Right cardiac atrium (tissue), 5 donors: ENCODE measurements around the gene TNFAIP8. TPM values are rescaled to one million over a fixed set of nuclear protein-coding genes. Genes with fewer than 3 reads are reported as not detected.

Experiments used
- ATAC-seq, 2 donors: fragments of 200-7000 bp; cut with Tn5 transposase; one replicate each; pipeline versions ENCODE4 v1.8.0 to v1.9.1; 2020; ENCODE audit warnings: moderate library complexity in 2 of 2, mild to moderate bottlenecking in 1 of 2
- DNase-seq, 3 donors: peaks; one replicate each; pipeline ENCODE4 v3.0.0-alpha.2; 2020
- H3K27ac ChIP-seq: one replicate; pipeline ENCODE4 v1.5.1; 2013; ENCODE audit warnings: mild to moderate bottlenecking, low read length, control low read depth, moderate library complexity
- H3K27me3 ChIP-seq: one replicate; pipeline ENCODE4 v1.6.1; 2013; ENCODE audit not compliant: control insufficient read depth, insufficient read depth
- H3K4me1 ChIP-seq: one replicate; pipeline ENCODE4 v1.6.1; 2013; ENCODE audit warnings: low read length; ENCODE audit not compliant: control insufficient read depth, insufficient read depth
- H3K4me3 ChIP-seq: one replicate; pipeline ENCODE4 v1.5.1; 2013; ENCODE audit warnings: low read length, control low read depth
- H3K9me3 ChIP-seq: one replicate; pipeline ENCODE4 v1.6.1; 2013; ENCODE audit warnings: low read length; ENCODE audit not compliant: control insufficient read depth
- WGBS: extraction: QIAGEN DNeasy Blood & Tissue Kit; methylation state at CpG from one replicate; pipeline ENCODE4 v1.1.7; 2013; 5-methylcytosine and 5-hydroxymethylcytosine counted together
- intact Hi-C, 4 donors: fragments of 100-400 bp; cut with DNase I; formaldehyde crosslinking; loops; one replicate each; pipeline versions ENCODE4 v1.11.0 to v1.14.0; 2022 to 2023
- polyA plus RNA-seq: library from polyadenylated mRNA; stranded (reverse); fragments of 200-250 nt; gene quantifications from one replicate; pipeline ENCODE4 v1.2.3, GENCODE V29; 2013
- total RNA-seq, 4 donors: library from RNA; stranded (reverse); fragmentation: NEBNext Ultra II Directional; extraction: Animal tissue kit (Norgen Biotek cat#: 25700); gene quantifications; one replicate each; pipeline ENCODE4 v1.2.1, GENCODE V29; 2021
- donor health status: healthy with polysubstance abuse.
- donor health status: DM: no; HTN: yes; CAD: no.
- donor health status: DM: no; HTN: no; CAD: no.
- donor health status: DM: no; HTN: yes; CAD: no; lungs with severe emphysema.
- donor health status: DM: yes; HTN: yes; CAD: no.

Gene TNFAIP8
- total and polyA plus RNA-seq, 5 donors = 2.7 to 5.9 (median 4.4) TPM

DNA sequence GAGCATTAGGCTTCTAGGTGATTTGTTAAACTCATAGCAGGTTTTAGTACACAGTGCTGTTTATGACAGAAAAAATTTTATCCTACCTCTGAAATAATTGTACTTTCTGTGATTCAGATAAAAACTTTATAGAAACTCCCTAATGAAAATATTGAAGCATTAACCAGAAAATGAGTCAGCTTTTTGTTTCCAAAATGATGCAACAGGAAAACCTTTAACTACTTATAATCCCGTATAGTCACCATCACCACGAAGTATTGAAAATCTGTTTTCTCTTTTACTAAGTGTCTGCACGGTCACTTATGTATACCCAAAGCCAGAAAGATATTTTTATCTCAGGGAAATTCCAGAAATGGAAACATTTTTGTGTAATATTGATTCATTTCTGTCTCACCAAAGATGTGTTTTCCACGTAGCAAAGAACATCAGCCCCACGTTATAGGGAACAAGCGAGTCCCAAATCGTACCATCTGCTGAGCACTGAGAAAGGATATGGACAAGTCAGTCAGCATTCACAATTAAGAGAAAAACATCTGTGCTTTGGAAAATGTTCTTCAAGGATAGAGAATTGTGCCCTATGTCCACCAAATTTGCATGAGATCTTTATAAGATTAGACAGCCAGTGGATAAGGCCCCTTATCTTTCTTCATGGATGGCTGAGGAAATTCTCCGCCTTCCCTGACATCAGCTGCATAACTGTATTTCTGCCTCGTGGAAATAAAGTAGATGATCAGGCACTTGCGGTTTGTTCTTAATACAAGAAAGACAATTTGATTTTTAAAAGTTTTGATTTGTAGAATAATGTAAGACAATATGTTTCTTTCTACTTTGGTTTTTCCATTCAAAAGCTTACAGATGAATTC lies 41.9 kb downstream of the TNFAIP8 start:
- ATAC-seq = no peak
- H3K27me3 ChIP-seq = no peaks in the 10 kb centered on the region
- no peak overlapping the region for H3K27ac ChIP-seq
- no peak for DNase-seq
- no peaks in the 10 kb centered on the region for H3K9me3 ChIP-seq
- 53% methylated on average over 10 of the region's 10 CpGs for WGBS
- H3K4me3 ChIP-seq = peak overlapping the region; percentile 13
- no peaks in the 10 kb centered on the region for H3K4me1 ChIP-seq
- intact Hi-C loops = no loop called here

DNA sequence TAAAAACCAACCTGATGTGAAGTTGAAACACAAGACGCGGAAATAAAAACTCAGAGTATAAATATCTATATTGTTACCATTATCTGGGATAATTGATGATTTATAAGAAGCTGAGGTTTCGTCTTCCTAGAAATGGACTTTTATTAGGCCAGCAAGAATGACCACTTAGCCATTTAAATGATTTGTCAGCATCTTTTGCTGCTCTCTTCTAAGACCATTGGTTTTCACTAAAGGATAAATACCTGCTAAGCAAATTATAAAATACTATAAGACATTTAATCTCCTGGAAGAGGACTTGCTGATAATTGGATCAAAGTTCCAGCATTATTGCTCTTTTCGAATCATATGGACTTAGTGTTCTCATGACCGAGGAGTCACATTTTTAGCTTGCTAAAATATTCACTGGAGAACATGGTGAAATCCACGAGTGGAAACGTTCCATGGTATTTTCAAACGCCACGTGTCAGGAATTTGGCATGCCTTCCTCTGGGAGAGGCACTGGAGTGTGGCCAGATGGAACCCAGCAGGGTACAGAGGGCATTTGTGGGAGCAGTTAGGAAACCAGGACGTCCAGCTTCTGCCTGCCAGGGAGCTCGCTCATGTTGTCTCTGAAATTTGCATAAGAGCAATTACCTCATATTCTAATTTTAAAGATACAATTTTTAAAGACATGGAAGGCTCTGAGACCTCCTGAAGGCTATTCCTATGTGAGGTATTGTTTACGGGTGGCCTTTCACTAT lies 43.1 kb downstream of the TNFAIP8 start:
- 53% methylated on average over 12 of the region's 12 CpGs for WGBS
- no peak overlapping the region for H3K4me3 ChIP-seq
- H3K4me1 ChIP-seq = no peaks in the 10 kb centered on the region
- DNase-seq (peak; percentile 67 to 79 (median 70)), ATAC-seq (peak; percentile 84 to 92)
- intact Hi-C loops = no loop called here
- H3K9me3 ChIP-seq = no peaks in the 10 kb centered on the region
- H3K27ac ChIP-seq = no peak overlapping the region
- no peaks in the 10 kb centered on the region for H3K27me3 ChIP-seq

DNA sequence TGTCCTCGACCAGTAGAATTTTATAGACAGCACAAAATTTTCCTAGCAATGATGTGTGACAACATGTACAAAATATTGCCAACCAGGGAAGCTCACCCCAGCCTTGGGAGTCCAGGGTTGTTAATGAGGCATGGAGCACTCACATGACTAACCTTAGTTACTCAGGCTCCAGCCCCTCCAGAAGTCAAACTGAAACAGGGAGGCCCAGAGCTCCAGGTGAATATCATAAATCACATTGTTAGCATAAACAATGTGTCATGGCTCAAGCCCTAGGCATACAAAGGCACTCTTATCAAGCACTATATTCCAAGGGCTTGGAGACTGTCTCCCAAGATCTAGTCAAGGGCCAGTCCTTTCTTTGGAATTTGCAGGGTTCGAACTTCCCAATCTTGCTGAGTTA lies 44.4 kb downstream of the TNFAIP8 start:
- Histone ChIP-seq H3K4me1 (no peaks in the 10 kb centered on the region), H3K27me3 (no peaks in the 10 kb centered on the region), H3K9me3 (no peaks in the 10 kb centered on the region), H3K4me3 (no peak overlapping the region), H3K27ac (no peak overlapping the region)
- ATAC-seq (no peak), DNase-seq (no peak)
- 93% methylated on average over 2 of the region's 2 CpGs for WGBS
- intact Hi-C loops = no loop called here

DNA sequence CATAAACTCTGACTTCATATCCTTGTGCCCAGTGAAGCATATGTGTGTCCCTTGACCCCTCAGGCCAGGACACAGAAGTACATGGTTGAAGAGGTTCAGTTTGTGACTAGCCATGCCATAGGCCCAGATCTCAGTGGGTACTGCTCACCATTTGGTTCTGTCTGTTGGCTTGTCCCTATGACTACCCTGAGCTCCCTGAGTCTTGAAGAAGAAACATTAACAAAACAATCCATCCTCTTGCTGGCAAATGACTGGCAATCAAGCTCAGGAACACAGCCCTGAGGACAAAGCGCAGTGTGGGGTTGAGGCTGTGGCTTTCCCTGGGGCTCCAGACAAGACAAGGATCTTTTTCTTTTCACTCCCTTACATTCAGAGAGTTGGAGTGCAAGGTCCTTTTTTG lies 46.3 kb downstream of the TNFAIP8 start:
- no peak overlapping the region for H3K27ac ChIP-seq
- no peaks in the 10 kb centered on the region for H3K9me3 ChIP-seq
- DNase-seq = no peak
- WGBS = 93% methylated on average over 1 of the region's 1 CpG
- no peak overlapping the region for H3K4me3 ChIP-seq
- H3K27me3 ChIP-seq = no peaks in the 10 kb centered on the region
- H3K4me1 ChIP-seq = no peaks in the 10 kb centered on the region
- intact Hi-C loops = no loop called here
- ATAC-seq = no peak

DNA sequence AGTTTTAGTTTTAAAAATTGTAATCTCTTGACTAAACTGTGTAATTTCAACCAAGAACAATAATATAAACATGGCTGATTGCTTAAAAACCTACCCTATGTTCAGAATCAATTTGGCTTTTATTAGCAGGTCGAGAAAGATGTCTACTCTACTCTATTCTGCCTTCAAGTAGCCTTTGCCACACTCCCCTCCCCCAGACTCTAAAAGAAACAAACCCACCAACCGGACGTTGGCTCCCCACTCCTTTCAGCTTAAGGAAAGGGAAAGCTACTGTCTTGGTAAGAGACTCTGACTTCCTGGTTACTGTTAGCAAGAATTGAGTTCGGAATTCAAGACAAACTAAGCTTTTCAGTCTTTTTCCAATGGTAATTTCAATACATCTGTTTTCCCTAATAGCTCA lies 46.7 kb downstream of the TNFAIP8 start:
- WGBS = 66% methylated on average over 4 of the region's 4 CpGs
- Histone ChIP-seq H3K27me3 (no peaks in the 10 kb centered on the region), H3K9me3 (no peaks in the 10 kb centered on the region), H3K4me1 (no peaks in the 10 kb centered on the region), H3K4me3 (no peak overlapping the region), H3K27ac (no peak overlapping the region)
- intact Hi-C loops = no loop called here
- ATAC-seq (no peak), DNase-seq (no peak)

DNA sequence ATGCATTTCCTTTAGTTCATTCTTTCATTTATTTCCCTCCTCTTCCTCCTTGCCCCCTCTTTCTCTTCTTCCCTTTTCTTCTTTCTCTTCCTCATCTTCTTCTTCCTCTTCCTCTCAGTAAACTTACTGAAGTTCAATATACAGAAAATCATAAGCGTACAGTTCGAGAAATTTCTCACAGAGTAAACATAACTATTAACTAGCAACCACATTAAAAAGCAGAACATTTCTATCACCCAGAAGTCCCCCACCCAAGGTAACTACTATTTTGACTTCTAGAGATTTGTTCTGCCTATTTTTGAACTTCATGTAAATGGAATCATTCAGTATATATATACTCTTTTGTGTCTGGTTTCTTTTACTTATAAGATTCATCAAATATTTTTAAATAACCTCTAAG lies 48.2 kb downstream of the TNFAIP8 start:
- WGBS = 85% methylated on average over 2 of the region's 2 CpGs
- H3K9me3 ChIP-seq = no peaks in the 10 kb centered on the region
- H3K27ac ChIP-seq = no peak overlapping the region
- ATAC-seq (no peak), DNase-seq (no peak)
- no peaks in the 10 kb centered on the region for H3K4me1 ChIP-seq
- no peaks in the 10 kb centered on the region for H3K27me3 ChIP-seq
- intact Hi-C loops = no loop called here
- H3K4me3 ChIP-seq = no peak overlapping the region

DNA sequence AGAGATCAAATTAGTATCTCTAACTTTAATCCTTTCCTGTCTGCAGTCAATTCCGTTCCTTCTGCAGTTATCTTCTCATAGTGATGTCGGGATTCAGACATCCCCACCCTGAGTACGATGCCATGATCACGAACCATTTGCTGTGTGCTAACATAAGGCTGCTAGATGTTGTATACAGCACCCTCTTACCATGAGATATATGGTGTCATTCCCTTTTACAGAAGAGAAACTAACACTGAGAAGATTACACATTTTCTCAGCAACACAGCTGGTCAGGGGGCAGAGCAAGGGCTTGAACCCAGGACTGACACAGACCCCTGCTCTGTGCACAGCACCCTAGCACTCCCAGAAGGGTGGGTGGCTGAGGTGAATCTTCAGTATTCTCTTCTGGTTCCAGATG lies 49.6 kb downstream of the TNFAIP8 start:
- no peak for ATAC-seq
- 41% methylated on average over 4 of the region's 4 CpGs for WGBS
- intact Hi-C loops = no loop called here

DNA sequence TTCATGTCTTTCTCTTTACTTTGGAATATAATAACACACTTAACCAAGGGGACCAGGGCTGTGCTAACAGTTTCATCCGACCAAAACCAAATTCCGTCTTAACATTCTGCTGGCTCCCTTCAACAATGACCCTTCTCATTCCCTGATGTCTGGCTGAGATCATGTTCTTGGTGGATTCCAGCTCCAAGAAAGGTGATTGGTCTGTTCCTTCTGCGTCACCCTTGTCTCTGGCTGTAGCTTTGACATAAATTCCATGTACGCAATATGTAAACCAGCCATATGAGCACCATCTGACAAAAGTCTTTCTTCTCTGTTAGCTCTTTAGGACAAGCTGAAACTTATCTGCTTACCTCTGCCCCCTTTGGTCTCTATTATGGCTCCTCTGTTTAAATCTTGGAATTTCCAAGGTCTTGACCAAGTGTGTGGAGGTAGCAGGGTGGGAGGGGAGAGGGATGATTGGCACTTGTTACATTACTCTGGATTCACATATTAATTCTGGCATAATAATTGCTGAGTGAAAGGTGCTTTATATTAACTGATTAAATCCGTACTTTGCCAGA lies 50.8 kb downstream of the TNFAIP8 start:
- no peak for DNase-seq
- Histone ChIP-seq H3K4me1 (no peaks in the 10 kb centered on the region), H3K4me3 (no peak overlapping the region), H3K27me3 (no peaks in the 10 kb centered on the region), H3K27ac (no peak overlapping the region), H3K9me3 (no peaks in the 10 kb centered on the region)
- 85% methylated on average over 5 of the region's 5 CpGs for WGBS
- intact Hi-C loops = no loop called here
- ATAC-seq = no peak

More for the DNA sequence above, 49.6 kb downstream of the TNFAIP8 start:
- Histone ChIP-seq H3K27ac (no peak overlapping the region), H3K4me1 (no peaks in the 10 kb centered on the region), H3K9me3 (no peaks in the 10 kb centered on the region), H3K27me3 (no peaks in the 10 kb centered on the region), H3K4me3 (no peak overlapping the region)
- DNase-seq = no peak

DNA sequence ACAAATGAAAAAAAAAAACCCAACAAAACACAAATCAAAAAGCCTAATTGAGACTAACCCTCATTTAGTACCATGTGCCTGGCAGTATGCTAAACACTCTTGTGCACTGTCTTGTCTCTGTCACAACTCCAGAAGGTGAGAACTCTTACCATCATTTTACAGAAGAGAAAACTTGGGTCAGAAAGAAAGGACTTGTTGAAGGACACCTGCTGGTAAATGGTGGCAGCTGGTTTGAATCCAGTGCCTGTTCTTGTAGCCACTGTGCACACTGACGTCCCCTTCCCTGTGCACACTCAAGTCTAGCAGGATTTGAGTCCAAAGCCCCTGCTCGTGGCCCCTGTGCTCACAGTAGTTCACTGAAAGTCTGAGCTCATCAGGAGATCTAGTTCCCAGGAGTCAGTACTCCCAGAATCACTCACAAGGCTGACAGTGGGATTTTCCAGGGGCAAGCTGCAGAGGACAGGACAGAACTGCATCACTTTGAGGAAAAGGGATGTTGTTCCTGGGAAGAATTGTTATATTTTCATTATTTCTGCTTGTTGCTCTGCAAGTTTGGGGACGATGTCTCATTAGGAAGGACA lies 53.5 kb downstream of the TNFAIP8 start:
- Histone ChIP-seq H3K27ac (no peak overlapping the region), H3K4me1 (no peaks in the 10 kb centered on the region), H3K27me3 (no peaks in the 10 kb centered on the region), H3K9me3 (no peaks in the 10 kb centered on the region), H3K4me3 (no peak overlapping the region)
- DNase-seq = no peak
- intact Hi-C loops = no loop called here
- WGBS = 66% methylated on average over 3 of the region's 3 CpGs
- ATAC-seq = no peak

DNA sequence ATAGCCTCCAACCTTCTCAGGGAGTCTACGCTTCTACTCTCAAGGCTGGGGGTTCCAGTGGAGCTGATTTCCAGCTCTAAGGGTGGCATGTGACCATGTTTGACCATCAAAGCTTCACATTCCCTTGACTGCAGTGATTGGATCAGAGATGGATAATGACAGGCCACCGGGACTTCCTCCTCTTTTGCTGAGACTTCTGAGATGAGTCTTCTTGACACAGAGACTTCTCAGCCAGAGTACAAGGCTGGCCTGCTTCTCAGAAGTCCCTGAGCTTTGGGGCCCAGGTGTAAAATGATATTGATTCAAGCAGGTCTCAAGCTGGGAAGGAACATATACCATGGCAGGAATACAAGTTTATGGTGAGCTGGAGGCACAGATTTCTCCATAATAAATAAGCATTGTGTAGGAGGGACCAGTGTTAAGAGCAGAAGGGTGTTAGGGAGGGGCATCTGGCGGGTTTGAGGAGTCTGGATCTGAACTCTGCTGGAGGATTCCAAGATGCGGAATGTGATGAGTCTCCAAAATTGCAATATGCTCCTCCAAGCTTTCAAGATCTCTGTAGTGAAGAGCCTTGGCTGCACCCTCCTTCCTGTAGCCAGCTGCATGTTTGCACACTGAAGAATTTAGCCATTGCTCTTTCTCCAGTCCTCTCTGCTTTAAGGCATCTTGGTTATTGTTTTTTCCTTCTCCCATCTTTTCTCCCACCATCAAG lies 54.8 kb downstream of the TNFAIP8 start:
- Histone ChIP-seq H3K4me3 (no peak overlapping the region), H3K9me3 (no peaks in the 10 kb centered on the region), H3K27ac (no peak overlapping the region), H3K4me1 (no peaks in the 10 kb centered on the region), H3K27me3 (no peaks in the 10 kb centered on the region)
- 82% methylated on average over 4 of the region's 4 CpGs for WGBS
- ATAC-seq (no peak), DNase-seq (no peak)
- intact Hi-C loops = loop anchor here in 2 of 4 donors (5.0 kb wide), 1 partner anchor 423 kb away; the partner anchor contains the start of gene DTWD2 (in 2 of the 2)
